M059J (cell line): ENCODE measurements around the gene DOCK9. TPM values are rescaled to one million over a fixed set of nuclear protein-coding genes. Genes with fewer than 3 reads are reported as not detected.

Experiments
- total RNA-seq: library from RNA; depleted of rRNA; stranded (reverse); fragments of >200 nt; shearing (Covaris generic); gene quantifications from 2 replicates; pipeline ENCODE4 v1.2.3, GENCODE V29; 2014; rRNA removed

DOCK9 gene
- total RNA-seq, 1 experiment from 2014 or later, result 25.0 TPM

Other genes with a start within 250 kb of the DOCK9 start
- gene SLC15A1, start 225.4 kb downstream of the DOCK9 start, total RNA-seq, result not detected in 2 replicates
- 46.0 and 61.5 TPM in 2 replicates for gene UBAC2, start 222.8 kb upstream of the DOCK9 start, total RNA-seq